ENCODE results near the gene FBXO39.

Gene FBXO39

DNA sequence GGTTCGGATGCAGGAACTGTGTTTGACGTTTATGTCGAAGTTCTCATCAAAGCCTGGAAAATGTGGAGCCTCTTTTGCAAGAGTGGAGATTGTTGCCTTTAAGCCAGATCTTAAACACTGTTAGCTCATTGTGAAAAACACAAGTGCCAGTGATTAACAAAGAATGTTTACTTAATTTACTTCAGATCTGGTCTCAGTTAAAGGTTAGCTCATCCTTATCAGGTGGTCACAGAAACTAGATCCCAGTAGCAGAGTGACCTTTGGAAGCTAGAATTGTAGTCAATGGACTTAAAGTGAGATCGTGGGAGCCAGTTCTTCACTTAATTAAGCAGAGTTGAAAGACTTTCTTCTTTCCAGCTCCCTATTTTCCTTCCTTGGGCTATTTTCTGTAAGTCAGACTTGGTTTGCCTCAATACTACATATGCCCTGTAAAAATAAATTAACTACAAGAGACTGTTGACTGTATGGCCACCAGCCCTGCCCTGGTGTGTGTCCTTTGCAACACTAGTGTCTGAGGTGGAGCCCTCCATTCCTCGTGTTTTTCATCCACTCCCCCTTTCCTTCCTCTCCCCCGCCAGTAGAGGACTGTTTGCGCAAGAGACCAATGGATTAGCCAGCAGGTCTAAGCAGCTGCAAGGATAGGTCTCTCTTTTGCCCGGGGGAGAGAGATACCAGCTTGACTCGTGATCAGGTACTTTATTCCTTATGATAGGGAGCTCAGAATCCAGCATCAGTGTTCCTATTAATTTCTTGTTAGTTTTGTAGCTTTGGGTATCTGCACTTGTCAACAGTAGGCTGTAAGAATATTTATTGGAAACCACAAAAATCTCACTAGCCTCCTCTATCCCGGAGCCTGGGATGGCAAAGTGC lies 20.2 kb downstream of the FBXO39 start:
- Histone ChIP-seq H3K4me3 (ENCODE audit: low read depth, low read length) (no peak overlapping the region), H3K9me3 (no peaks in the 10 kb centered on the region), H3K36me3 (no peaks in the 10 kb centered on the region), H3K4me1 (no peaks in the 10 kb centered on the region), H3K27me3 (no peaks in the 10 kb centered on the region)
- TF ChIP-seq, protein P1, sequence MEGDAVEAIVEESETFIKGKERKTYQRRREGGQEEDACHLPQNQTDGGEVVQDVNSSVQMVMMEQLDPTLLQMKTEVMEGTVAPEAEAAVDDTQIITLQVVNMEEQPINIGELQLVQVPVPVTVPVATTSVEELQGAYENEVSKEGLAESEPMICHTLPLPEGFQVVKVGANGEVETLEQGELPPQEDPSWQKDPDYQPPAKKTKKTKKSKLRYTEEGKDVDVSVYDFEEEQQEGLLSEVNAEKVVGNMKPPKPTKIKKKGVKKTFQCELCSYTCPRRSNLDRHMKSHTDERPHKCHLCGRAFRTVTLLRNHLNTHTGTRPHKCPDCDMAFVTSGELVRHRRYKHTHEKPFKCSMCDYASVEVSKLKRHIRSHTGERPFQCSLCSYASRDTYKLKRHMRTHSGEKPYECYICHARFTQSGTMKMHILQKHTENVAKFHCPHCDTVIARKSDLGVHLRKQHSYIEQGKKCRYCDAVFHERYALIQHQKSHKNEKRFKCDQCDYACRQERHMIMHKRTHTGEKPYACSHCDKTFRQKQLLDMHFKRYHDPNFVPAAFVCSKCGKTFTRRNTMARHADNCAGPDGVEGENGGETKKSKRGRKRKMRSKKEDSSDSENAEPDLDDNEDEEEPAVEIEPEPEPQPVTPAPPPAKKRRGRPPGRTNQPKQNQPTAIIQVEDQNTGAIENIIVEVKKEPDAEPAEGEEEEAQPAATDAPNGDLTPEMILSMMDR (IDR thresholded peaks at IDR 0.05; ENCODE audit: low read depth, low read length) = no peak
- no peak for DNase-seq

DNA sequence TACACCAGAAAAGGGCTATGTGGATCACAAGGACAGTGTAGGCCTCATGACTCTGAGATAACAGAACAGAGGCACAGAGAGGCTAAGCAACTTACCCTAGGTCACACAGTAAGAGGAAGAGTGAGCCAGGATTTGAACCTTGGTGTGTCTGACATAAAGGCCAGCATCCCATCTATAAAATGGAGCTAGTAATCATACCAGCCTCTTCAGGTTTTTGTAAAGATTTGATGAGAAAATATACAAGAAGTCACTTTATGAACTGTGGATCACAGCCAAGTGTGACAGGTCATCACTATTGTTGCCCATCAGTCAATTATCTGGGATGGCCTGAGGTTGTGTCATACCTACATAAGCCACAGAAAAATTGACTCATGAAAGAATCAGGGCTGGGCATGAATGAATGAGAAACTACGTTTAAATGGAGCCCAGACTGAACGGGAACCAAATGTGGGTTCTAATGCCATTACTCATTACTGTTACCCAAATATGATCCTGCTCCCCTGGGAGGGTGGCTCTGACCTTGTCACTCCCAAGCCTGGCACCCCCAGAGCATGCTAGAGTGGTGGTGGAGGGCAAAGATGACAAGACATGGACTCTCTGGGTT lies 21.0 kb downstream of the FBXO39 start:
- no peak overlapping the region for H3K4me3 ChIP-seq (ENCODE audit: low read depth, low read length)
- TF ChIP-seq, protein P1 (IDR thresholded peaks at IDR 0.05; ENCODE audit: low read depth, low read length) = no peak
- H3K27me3 ChIP-seq = no peaks in the 10 kb centered on the region
- H3K36me3 ChIP-seq = no peaks in the 10 kb centered on the region
- no peaks in the 10 kb centered on the region for H3K9me3 ChIP-seq
- H3K4me1 ChIP-seq = no peaks in the 10 kb centered on the region
- DNase-seq = no peak

GRCh38 chr17:6797718-6798351 lies 21.8 kb downstream of the FBXO39 start:
- no peak for DNase-seq
- Histone ChIP-seq H3K4me1 (no peaks in the 10 kb centered on the region), H3K4me3 (ENCODE audit: low read depth, low read length) (no peak overlapping the region), H3K9me3 (no peaks in the 10 kb centered on the region), H3K36me3 (no peaks in the 10 kb centered on the region), H3K27me3 (no peaks in the 10 kb centered on the region)
- TF ChIP-seq, protein P1 (IDR thresholded peaks at IDR 0.05; ENCODE audit: low read depth, low read length) = no peak

DNA sequence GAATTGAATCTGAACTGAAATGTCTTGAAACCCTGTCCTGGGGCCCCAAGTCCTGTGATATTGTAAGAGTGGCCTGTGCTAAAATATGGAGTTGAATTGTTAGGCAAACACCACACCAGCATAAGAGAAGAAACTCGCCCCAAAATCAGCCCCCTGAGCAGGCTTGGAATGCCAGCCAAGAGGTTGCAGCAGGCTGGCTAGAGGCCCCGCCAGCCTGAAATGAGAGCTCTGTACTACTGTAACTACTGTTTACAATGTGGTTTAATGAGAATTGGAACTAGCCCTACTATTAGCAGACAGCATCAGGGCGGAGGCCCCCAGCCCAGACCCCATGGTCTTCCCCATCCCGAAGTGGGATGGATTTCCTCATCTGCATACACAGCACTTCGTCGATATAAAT lies 23.7 kb downstream of the FBXO39 start:
- Histone ChIP-seq H3K36me3 (no peaks in the 10 kb centered on the region), H3K4me1 (no peaks in the 10 kb centered on the region), H3K9me3 (no peaks in the 10 kb centered on the region), H3K4me3 (ENCODE audit: low read depth, low read length) (no peak overlapping the region), H3K27me3 (no peaks in the 10 kb centered on the region)
- TF ChIP-seq, protein P1 (IDR thresholded peaks at IDR 0.05; ENCODE audit: low read depth, low read length) = no peak
- DNase-seq = no peak

DNA sequence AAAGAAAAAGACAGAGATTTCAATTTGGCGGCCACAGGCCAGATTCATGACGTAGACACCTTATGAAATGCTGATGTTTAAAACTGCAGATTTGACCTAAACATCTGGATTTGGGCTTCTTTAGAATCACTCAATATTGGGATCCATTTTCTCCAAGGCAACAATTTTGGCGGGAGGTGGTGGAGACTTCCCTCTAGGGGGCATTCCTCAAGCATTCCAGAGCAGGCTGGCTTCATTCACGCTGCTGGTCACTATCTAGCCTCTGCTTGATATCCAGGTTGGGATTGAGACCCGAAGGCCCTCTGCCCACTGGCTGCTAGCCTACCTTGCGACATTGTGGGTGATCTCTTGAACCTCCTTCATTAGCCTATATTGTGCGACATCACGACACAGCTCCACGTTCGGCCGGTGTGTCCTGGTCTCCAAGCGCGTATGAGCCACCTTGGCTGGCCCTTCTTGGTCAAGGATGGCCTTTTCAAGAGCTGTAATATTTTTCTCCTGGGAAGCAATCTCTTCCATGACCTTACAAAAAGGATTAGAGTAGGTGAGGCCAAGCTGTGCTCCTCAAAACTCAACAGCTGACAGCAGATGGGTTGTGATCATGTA lies 24.5 kb downstream of the FBXO39 start:
- no peak for DNase-seq
- Histone ChIP-seq H3K9me3 (no peaks in the 10 kb centered on the region), H3K36me3 (no peaks in the 10 kb centered on the region), H3K4me3 (ENCODE audit: low read depth, low read length) (no peak overlapping the region), H3K27me3 (no peaks in the 10 kb centered on the region), H3K4me1 (no peaks in the 10 kb centered on the region)
- TF ChIP-seq, protein P1 (IDR thresholded peaks at IDR 0.05; ENCODE audit: low read depth, low read length) = no peak
